LoVo (cell line): ENCODE results near the gene CAMK2D.

Experiments used
- DNase-seq: peaks from one replicate; pipeline ENCODE4 v3.0.0-alpha.2; 2016; ENCODE audit warnings: low spot score

The CAMK2D gene

DNA sequence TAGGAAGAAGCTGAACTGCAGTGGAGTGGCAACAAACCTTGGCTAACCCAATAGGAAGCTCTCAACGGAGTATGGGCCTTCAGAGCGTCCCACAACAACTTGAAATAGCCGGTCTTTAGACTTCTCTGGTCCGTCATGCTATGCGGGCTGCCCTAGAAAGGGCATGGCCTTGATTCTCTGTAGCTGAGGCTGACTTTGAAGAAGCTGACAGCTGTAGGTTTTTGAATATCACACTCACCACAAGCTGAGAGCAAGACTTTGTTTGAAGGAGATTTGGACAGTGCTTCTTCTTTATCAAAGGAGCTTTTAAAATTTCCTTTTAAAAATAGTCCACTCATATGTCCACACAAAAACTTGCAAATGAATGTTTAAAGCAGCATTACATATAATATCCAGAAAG lies 322.9 kb downstream of the CAMK2D start:
- DNase-seq: no peak

DNA sequence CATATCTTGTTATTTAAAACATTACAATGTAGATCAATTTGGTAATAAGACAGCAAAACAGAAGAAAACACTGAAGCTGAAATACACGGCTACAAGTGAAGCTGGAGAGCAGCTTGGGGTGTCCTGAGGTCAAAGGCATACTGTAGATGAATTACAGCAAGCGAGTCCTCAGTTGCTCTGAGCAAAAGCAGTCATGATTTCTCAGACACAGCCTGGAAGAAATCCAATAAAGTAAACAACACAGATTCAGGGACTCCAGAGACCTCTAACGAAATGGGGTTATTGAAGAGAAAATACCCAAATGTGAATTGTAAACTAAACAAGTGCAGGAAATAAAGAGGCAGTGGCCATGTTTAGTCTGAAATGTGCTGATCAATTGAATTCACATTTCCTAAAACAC lies 324.4 kb downstream of the CAMK2D start:
- DNase-seq: no peak

DNA sequence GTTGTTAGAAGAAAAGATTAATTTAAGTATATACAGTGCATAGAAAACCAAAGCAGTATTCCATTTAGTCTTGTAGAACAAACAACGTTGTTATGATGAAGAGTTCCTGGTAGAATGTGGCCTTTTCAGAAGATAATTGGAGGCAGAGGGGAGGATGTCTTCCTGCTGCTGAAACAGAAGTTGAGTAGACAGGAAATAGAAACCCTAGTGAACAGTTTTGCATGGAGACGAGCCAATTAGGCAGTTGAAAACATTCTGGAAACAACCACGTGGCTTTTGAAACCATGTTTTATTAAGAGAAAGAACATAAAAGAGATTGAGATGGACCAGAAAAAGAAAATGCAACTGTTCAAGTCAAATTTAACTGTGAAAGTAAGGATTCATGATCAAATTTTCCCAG lies 325.2 kb downstream of the CAMK2D start:
- DNase-seq: no peak

DNA sequence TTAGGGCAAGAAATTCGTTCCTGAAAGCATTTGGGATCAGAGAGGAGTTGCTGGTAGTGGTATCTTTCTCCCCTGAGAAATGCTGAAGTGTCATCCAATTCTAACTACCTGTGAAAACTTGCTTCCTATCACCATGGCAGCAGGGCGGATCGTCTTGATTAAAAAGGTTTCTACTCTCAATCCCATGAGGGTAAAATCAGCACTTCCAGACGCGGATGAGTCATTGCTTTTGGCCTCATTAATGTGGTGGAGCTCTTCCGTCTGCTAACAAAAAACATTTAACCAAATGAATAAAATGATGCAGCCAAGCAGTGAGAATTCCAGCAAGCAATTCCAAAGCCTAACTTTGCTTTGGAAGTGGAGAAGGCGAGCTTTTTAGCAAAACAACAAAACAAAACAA lies 325.6 kb downstream of the CAMK2D start:
- DNase-seq: peak; percentile 25

DNA sequence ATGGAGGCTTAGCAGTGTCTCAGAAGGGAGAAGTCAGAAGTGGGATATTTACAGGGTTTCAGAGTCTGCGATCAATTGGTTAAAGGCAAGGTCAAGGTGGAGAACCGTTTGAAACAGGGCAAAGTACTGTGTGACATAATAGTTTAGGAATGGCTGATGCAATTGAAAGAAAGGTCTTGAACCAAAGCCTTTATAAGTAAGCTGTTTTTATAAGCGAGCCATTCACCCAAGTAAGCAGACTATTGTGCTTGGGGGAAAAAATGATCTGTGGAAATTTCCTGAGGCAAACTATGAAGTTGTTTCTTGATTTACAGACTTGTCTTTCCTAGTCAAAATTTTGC lies 327.3 kb downstream of the CAMK2D start:
- DNase-seq: peak; percentile 46

DNA sequence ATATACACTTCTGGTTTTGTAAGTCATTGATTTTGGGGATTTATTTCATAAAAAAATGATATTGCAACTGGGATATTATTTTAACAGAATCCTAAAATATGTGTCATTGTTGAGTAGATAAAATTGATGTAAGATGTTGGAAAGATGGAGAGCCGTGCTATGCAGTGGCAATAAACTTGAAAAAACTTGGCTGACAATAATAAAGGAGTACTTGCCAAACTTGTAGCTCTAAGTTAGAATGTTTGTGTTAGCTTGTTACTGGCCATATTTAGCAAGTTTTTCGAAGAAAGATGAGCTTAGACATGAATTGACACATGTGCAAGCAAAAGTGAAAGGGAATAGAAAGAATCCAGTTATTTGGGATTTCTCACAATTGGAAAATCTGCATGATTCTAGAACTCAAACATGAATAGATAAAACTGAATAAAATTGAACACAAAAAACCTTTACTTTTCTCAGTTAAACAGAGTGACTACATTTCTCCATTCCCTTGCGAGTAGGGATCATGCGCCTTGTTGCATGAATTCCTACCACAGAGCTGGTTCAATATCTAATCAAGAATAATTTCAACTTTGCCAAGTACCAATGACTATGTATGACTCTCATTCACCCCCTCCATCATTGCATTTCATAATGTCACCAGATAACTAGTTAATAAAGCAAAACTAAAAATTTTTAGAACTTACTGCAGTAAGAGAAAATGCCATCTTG lies 327.8 kb downstream of the CAMK2D start:
- no peak for DNase-seq

DNA sequence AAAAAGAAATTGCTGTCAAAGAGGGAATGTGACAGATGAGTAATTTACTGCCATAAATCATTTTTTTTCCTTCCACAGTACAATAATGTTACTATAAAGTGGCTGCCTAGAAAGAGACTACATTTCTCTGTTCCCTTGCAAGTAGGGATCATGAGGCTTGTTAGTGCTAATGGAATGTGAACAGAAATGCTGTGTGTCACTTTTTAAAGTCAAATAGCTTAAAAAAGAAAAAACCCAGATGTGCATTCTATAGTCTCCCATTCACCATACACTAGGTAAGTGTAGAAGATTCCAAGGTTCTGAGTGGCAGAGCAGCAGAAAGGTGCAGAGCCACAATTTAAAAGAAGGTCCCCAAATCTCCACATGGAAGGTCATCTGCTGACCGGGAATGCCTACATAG lies 328.4 kb downstream of the CAMK2D start:
- no peak for DNase-seq

DNA sequence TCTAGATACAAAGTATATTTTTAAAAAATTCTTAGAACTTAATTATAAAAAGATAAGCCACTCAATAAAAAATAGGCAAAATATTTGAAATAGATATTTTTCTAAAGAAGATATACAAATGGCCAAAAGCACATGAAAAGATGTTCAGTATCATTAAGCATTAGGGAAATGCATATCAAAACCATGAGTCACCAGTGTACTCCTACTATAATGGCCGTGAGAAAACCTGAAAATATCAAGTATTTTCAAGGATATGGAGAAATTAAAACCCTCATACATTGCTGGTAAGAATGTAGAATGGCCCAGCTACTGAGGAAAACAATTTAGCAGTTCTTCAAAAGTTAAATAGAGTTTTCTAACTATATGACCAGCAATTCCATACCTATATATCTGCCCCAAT lies 337.9 kb downstream of the CAMK2D start:
- DNase-seq: no peak

DNA sequence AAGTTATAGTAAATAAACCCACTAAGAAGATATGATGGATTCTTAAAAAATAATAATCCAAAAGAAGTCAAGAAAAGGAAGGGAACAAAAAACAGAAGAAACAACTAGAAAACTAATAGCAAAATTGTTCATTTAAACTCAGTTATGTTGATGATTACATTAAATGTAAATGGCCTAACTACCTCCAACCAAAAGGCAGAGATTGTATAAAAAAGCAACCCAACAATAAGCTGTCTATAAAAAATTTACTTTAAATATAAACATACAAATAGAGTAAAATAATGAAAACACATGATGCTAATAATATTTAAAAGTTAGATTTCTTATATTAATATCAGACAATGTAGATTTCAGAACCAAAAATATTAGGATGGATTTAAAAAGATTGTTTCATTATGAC lies 340.6 kb downstream of the CAMK2D start:
- DNase-seq: no peak

DNA sequence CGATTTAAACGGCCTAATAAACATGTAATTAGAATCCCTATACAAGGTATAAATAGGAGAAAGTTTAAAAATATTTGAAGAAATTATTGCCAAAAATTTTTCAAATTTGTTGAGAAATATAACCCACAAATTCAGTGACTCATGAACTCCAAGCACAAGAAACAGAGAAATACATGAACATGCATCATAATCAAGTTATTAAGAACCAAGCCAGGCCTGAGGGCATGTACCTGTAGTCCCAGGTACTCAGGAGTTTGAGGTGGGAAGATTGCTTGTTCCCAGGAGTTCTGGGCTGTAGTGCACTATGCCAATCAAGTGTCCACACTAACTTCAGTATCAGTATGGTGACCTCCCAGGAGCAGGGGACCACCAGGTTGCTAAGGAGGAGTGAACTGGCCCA lies 341.9 kb downstream of the CAMK2D start:
- no peak for DNase-seq

DNA sequence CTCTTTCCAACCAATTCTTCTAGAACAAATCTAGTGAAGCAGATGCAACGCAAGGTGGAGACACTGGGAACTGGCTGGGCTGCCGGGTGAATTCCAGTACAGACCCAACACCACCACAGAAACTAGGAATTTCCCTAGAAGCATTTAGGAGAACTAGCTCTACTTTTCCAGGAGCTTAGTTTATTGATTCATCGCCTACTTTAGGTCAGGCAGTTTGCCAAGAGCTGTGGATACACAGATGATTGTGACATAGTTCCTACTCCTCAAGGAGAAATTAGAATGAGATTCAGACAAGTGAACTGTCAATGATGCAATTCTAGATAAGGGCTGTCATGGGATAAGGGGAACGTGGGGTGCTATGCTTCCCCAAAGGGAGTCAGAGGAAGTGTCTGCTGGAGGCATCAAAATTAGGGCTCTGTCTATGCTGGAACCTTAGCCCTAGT lies 350.0 kb downstream of the CAMK2D start:
- peak; percentile 18 for DNase-seq

DNA sequence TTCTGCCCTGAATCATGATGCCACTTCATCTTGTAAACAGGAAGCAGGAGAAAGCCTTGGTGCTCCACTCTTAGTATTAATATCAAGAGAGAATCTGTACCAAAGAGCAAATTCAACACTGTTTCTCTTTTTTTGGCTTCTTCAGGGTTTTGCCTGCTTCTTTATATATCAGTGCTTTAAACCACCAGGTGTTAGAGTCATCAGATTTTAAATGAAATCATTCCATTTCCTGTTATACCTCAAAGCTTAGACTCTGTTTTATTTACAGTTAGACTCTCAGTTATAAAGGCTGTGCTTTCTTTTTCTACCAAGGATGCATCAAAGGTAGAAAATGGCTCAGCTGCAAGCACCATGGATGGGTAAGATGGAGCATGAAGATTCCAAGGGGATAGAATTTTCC lies 350.9 kb downstream of the CAMK2D start:
- DNase-seq: no peak

DNA sequence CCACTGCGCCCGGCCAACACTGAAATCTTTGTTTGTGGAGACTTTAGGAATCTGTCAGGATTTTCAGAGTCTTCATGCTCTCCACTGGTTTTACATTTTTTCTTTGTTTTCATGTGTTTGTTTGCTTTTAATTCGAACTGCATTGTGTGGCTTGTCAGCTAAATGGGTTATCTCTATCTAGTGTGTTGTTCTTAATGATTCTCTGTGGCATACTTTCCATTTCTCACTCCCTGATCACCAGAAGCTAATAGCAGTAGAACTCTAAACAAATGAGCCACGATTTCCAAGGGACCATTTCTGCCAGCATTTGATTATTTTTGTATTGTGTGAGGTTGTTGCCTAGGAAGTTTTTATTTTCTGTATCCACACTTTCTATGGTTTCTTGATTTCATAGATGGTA lies 352.4 kb downstream of the CAMK2D start:
- no peak for DNase-seq

DNA sequence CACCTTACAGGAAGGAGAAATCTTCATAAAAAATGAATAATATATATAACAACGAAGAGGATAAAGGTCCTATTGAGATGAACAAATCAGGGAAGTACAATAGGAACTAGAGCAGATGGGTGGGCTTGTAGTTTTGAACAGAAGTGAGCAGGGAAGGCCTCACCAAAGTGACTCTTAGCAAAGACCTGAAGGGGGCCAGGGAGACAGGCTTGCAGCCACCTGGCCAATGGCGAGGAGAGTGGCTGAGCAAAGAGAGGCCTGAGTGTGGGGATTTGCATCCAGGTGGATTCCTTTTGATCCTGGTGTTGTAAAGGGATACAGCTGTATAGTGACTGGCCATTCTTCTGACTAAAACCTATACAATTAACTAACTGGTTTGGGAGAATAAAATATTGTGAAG lies 354.1 kb downstream of the CAMK2D start:
- DNase-seq: no peak

DNA sequence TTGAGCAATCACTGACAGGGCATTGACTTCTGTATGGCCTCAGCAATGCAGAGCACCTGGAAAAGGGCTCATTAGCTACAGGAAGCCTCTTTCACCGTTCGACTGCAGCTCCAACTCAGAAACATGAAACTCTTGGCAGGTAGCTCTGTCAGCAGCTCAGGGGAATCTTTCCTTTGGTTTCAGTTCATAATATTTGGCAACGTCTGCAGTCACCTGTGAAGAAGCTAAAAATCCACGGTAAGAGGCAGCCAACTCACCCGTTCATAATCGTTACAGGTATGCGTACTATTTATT lies 354.9 kb downstream of the CAMK2D start:
- DNase-seq: no peak

DNA sequence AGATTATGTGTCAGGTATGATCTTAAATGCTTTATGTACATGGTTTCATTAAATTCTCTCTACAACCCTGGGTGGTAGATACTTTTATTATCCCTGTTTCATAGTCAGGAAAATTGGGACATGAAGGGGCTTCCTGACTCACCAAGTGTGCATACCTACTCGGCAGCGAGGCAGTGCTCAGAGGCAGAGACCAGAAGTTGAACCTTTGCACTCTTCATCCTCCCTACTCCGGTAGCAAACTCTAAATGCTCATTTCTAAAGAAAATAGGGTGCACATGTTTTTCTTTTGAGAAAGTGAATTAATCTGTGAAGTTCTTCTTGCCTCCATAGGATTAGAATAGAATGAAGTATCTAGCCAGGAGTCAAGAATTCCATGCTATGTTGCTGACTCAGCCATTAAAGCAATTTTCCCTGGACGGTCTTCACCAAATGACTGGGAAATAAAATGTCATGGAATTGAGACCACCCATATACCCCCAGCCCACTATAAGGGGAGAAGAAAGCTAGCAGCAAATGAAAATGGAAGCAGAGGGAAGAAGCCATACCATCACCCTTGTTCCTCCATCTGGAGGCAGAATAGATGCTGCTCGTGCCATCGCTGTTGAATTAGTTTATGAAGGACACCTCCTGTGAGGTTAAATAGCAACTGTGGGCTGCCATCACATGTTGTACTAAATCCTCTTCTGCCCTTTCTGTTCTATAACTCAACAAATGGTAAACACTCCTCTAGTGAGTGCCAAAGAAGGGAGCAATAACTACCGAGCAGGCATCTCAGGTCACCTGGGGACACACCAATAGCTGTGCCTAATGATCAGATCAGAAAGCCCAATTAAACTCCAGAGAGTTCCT lies 355.4 kb downstream of the CAMK2D start:
- DNase-seq: no peak

DNA sequence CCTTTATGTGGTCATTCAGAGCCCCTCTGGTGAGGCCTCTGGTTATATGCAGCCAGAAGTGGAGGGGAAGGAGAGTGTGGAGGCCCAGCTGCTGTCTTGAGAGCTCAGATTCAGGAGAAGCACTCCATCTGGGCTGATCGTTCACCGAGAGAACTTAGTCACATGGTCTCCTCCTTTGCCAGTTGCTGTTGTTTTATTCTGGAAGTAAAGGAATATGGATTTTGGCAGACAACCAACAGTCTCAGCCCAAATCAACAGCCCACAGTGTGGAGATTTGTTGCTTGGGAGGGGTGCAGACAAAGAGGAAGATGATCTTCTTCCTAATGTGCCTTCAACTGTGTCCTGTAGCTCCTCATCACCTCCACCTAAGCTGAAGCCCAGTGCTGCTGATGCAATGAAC lies 356.7 kb downstream of the CAMK2D start:
- no peak for DNase-seq

DNA sequence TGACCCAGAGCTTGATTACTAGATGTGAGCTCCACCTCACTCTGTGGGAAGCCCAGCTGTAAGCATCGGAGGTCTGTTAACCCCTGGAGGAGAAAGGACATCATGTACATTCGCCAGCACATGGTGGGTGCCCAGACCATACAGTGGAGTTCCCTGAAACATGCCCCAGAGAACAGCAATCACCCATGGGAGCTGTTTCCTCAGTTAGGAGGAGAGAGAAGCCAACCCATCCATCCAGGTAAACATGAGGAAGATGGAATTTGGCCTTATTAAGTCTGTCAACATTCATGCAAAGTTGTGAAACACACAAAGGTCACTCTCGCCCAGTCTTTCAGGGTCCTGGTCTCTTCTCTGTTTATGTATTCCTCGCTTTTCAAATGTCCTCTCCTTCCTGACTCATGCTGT lies 357.4 kb downstream of the CAMK2D start:
- DNase-seq: no peak
